SH-SY5Y (cell line): ENCODE data around the gene ATP10A.

Experiments used
- GATA2 ChIP-seq: IDR thresholded peaks from 2 replicates; pipeline ENCODE4 v1.6.1; 2011; ENCODE audit warnings: mild to moderate bottlenecking, low read depth, low read length
- GATA3 ChIP-seq: IDR thresholded peaks from 2 replicates; pipeline ENCODE4 v1.6.1; 2011; ENCODE audit warnings: low read depth, mild to moderate bottlenecking, low read length, moderate library complexity

DNA sequence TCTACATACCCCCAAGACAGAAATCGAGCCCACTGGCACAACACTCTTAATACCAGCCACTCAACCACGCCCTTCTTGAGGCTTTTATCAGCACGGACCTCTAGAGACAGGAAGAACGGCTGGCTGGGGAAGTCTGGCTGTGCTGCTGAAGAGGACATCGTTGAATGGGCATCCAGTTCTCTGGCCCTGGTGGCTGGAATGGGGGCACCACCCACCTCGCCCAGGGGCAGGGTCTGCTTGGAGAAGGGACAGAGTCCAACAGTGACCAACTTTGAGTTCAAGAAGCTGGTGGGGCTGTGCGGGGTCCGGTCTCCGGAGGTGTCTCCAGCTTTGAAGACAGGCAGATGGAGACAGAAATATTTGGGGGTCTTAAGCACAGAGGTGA is 77.5 kb downstream of the ATP10A start:
- no peak for TF ChIP-seq GATA2
- TF ChIP-seq GATA3: no peak
